Upper lobe of right lung (tissue), 1 donor: ENCODE results near the gene SPR. TPM values are rescaled to one million over a fixed set of nuclear protein-coding genes. Genes with fewer than 3 reads are reported as not detected.

Source experiments
- ATAC-seq: fragments of 200-7000 bp; cut with Tn5 transposase; one replicate; pipeline ENCODE4 v1.9.1; 2020; ENCODE audit warnings: mild to moderate bottlenecking, moderate library complexity
- DNase-seq: peaks from one replicate; pipeline ENCODE4 v3.0.0-alpha.2; 2020
- H3K27ac ChIP-seq: fragments of 200-600 bp; one replicate; pipeline ENCODE4 v1.8.0; 2022
- H3K27me3 ChIP-seq: fragments of 200-600 bp; one replicate; pipeline ENCODE4 v1.8.0; 2022; ENCODE audit warnings: mild to moderate bottlenecking
- H3K36me3 ChIP-seq: fragments of 200-600 bp; one replicate; pipeline ENCODE4 v1.8.0; 2022
- H3K4me1 ChIP-seq: fragments of 200-600 bp; one replicate; pipeline ENCODE4 v1.8.0; 2022
- H3K4me3 ChIP-seq: fragments of 200-600 bp; one replicate; pipeline ENCODE4 v1.8.0; 2022; ENCODE audit warnings: mild to moderate bottlenecking
- H3K9me3 ChIP-seq: fragments of 200-600 bp; one replicate; pipeline ENCODE4 v1.8.0; 2022
- CTCF ChIP-seq: fragments of 200-600 bp; IDR thresholded peaks from one replicate; pipeline ENCODE4 v1.8.0; 2022; ENCODE audit warnings: antibody characterized with exemption
- intact Hi-C: fragments of 100-400 bp; cut with DNase I; formaldehyde crosslinking; loops from one replicate; pipeline ENCODE4 v1.11.0; 2022
- total RNA-seq: library from RNA; stranded (reverse); fragmentation: NEBNext Ultra II Directional; extraction: Animal tissue kit (Norgen Biotek cat#: 25700); gene quantifications from one replicate; pipeline ENCODE4 v1.2.1, GENCODE V29; 2021
- donor health status: DM: no; HTN: yes; CAD: no; lungs with severe emphysema.

SPR gene
- total RNA-seq, 1 donor from 2014 or later: 44.1 TPM

GRCh38 chr2:72923833-72924352 lies 36.7 kb downstream of the SPR start:
- H3K4me3 ChIP-seq: no peak overlapping the region
- intact Hi-C loops: no loop called here
- H3K27ac ChIP-seq: no peak overlapping the region
- no peaks in the 10 kb centered on the region for H3K9me3 ChIP-seq
- peaks cover 23% of the 10 kb centered on the region for H3K4me1 ChIP-seq
- DNase-seq (peak; percentile 64), ATAC-seq (peak; percentile 4)
- no peak for TF ChIP-seq CTCF
- no peaks in the 10 kb centered on the region for H3K36me3 ChIP-seq
- peaks cover 98% of the 10 kb centered on the region for H3K27me3 ChIP-seq

DNA sequence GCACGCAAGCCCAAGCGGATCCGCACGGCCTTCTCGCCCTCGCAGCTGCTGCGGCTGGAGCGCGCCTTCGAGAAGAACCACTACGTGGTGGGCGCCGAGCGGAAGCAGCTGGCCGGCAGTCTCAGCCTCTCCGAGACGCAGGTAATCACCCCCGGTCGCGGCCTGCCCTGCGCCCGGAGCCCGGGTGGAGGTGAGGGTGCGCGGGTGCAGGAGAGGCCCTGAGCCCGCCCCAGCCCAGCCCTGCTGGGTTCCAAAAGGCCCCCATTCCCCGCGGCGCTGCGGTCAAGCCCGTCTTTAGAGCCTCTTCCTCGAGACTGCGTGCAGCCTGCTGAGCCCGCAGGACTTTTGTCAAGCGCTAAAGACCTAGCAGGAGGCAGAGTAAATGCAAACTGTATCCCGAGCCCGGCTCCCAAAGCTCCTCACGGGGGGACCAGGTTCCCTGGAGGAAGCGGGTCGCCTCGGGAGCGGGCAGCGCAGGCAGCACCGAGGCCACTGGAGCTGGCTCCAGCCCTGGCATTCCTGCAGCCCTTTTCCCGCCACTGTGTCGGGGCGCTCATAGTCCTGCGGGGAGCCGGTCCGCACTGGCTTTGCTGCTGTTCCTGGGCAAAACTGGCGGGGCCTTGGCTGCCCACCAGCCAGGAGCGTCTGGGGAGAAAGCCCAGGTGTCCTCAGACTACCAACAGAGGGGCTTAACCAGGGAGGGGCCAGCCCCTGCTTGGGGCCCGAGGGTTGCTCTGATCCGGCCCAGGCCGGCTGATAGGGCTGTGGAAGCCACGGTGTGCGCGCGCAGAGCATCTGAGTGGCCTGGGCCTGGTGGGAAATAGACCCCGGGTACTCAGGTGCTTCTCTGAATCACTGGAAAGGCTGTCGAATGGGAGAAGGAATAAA lies 37.4 kb downstream of the SPR start:
- ATAC-seq (peak; percentile 6), DNase-seq (peak; percentile 64)
- peaks cover 23% of the 10 kb centered on the region for H3K4me1 ChIP-seq
- peaks cover 98% of the 10 kb centered on the region for H3K27me3 ChIP-seq
- H3K36me3 ChIP-seq: no peaks in the 10 kb centered on the region
- no peak overlapping the region for H3K4me3 ChIP-seq
- H3K9me3 ChIP-seq: no peaks in the 10 kb centered on the region
- intact Hi-C loops: no loop called here
- no peak for TF ChIP-seq CTCF
- no peak overlapping the region for H3K27ac ChIP-seq

GRCh38 chr2:72925328-72925943 lies 38.2 kb downstream of the SPR start:
- Histone ChIP-seq H3K27ac (no peak overlapping the region), H3K9me3 (no peaks in the 10 kb centered on the region), H3K27me3 (peaks cover 97% of the 10 kb centered on the region), H3K36me3 (no peaks in the 10 kb centered on the region), H3K4me1 (peaks cover 17% of the 10 kb centered on the region), H3K4me3 (no peak overlapping the region)
- no peak for DNase-seq
- TF ChIP-seq CTCF: no peak
- no peak for ATAC-seq
- intact Hi-C loops: no loop called here

- H3K27me3 ChIP-seq: peaks cover 89% of the 10 kb centered on the region
- DNase-seq: no peak
- H3K4me3 ChIP-seq: no peak overlapping the region
- intact Hi-C loops: no loop called here
- ATAC-seq: no peak
- H3K27ac ChIP-seq: no peak overlapping the region
- peaks cover 12% of the 10 kb centered on the region for H3K4me1 ChIP-seq
- H3K9me3 ChIP-seq: no peaks in the 10 kb centered on the region
- TF ChIP-seq CTCF: no peak
- no peaks in the 10 kb centered on the region for H3K36me3 ChIP-seq
Measured at GRCh38 chr2:72926368-72926767, 39.2 kb downstream of the SPR start.

DNA sequence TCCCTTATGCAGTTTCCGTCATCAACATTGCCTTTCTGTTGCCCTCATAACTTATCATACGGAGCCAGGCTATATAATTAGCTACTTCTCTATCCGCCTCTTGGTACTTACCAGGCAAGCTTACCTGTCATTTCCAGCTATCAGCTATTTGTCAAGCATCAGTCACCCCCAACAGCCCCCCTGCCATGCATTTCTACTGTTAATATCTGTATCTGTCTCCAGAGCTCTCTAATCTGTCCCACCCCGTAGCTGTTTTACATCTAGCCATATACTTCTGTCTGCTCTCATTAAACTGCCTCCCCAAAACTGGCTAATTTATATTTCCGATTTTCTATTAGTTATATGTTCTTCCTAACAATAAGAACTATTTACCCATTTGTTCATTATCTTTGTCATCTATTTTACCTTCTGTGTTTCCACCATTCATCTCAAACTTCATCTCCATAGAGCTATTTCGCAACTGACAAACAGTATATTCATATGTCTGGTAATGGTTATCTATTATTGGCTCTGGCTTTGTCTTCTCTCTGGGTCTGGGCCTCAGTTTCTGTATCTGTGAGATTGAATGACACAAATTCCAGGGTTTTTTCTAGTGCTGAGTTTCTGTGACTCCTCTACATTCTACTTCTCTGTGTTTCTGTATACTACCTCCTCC lies 39.7 kb downstream of the SPR start:
- intact Hi-C loops: no loop called here
- Histone ChIP-seq H3K27me3 (peaks cover 84% of the 10 kb centered on the region), H3K27ac (no peak overlapping the region), H3K9me3 (no peaks in the 10 kb centered on the region), H3K4me3 (no peak overlapping the region), H3K4me1 (peaks cover 12% of the 10 kb centered on the region), H3K36me3 (no peaks in the 10 kb centered on the region)
- no peak for TF ChIP-seq CTCF
- ATAC-seq: no peak
- no peak for DNase-seq
